ENCODE results near the gene CLDND2.
A peak's percentile ranks its signal among the peaks of the same experiment; 100 is the strongest.

- TF ChIP-seq POLR2A (IDR thresholded peaks at IDR 0.05) (no peak), CTCF (IDR thresholded peaks at IDR 0.05 in 8 of 11, conservative IDR thresholded peaks at IDR 0.05 in 3 of 11) (no peak), POLR2AphosphoS5 (IDR thresholded peaks at IDR 0.05) (peak in 1 of 3 donors; percentile 37)
Measured at GRCh38 chr19:51346742-51347141, 22.1 kb downstream of the CLDND2 start.

All from spleen (tissue), 7 donors.